NCI-H1930 (cell line): ENCODE data around the gene MROH7.
"Not testable (repeated sequence)": the region's sequence is repeated elsewhere in the genome, so short reads cannot be mapped to it uniquely, and the experiment has no call there.

ENCODE experiments used
- DNase-seq, 2 experiments: peaks; one replicate each; lab custom pipeline; 2025; lab: John Stamatoyannopoulos, UW

MROH7 gene

DNA sequence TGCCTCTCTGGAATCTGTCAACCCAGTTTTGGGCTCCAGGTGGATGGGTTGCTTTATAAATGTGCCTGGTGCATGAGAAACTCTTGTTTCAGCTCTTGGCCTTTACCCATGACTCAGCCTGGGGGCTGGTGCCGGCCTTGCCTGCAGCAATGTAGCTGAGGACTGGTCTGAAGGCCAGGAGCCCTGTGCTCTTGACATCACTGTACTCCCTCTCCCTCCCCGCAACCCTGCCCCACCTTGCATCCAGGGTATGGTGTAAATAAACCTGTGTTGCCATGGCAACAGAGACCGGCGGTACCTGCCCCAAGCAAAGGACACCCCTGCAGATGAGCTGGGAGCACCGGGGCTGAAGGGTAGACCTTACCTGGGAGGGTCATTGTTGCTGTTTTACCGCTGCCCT is 31.5 kb upstream of the MROH7 start:
- DNase-seq: no peak

DNA sequence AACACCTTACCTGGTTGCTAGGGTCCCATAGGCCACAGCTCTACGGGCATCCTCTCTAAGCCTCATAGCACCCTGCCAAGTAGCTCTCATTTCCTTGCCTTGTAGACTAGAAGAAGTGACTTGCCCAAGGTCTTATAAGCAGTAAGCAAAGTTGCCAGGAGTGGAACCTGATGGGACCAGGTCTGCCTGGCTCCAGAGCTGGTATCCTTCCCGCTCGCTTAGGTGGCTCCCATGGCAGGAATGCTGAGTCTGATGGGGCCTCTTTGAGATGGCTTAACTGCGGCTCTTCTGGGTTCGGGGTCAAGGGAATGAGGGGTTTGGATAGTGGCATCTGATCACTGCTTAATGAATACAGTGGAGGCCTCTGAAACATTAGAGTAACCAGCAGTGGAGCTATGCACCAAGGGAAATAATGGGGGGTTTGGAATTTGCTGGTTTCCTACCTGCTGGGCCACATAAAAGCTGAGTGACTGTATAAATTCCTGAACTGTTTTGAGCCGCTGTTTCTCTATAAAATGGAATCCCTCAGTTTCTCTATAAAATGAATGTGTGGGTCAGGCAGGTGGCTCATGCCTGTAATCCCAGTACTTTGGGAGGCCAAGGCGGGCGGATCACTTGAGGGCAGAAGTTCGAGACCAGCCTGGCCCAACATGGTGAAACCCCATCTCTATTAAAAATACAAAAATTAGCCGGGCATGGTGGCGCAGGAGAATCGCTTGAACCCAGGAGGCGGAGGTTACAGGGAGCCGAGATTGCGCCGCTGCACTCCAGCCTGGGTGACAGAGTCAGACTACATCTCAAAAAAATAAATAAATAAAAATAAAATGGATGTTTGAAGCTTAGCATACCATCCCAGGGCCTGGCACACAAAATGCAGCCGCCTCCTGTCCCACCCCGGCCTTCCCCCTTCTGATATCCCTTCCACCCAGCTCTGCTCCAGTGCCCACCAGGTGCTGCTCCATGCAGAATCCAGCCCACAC is 30.7 kb upstream of the MROH7 start:
- no peak for DNase-seq

DNA sequence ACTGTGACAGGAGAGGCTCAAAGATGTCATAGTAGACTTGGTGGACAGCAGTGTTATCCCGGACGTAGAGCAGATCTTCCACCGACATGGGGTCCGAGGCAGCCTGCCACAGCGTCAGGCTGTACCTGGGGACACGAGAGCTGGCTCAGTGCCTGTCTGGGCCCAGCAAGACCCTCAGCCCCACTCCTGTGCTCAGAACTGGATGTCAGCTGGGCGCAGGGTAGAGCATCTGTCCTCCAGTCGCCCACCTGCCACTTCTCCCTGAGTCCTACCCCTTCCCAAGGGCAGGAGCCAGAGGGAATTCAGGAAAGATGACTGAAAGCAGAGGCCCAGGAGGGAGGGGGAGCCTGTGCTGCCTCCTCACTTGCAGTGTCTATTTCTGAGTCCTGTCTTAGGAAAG is 30.0 kb upstream of the MROH7 start:
- DNase-seq: no peak

DNA sequence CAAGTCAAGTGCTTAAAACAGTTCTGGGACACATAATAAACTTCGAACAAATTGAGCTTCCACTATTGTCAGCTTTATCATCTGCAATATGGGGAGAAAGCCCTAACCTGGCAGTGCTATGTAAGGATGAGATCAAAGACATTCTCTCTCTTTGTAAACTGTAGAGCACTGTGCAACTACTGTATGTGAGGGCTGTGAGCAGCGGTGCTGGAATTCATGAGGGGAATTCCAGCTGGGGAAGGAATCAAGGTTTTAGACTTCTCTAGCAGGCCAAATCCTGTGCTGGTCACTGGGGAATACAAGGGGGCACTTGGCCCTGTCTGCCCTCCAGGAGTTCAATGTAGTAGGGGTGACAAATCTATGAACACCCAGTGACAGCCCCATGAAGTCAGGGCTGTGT is 27.6 kb upstream of the MROH7 start:
- no peak for DNase-seq

DNA sequence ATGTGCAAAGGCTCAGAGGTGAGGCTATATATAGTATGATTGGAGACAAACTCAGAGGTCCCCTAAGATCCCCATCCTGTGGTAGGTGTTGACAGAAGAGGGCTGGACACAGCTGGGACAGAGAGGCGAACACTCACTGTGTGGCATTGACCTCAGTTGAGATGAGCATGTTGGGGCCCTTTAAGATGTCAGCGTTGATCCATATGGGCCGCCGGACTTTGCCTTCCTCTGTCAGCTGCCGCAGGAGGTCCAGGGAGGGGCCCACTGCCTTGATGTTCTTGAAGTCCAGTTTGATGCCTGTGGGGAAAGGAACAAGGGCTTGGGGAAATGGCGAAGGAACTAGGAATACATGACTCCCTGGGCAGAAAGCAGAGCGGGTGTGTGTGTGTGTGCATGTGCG is 27.0 kb upstream of the MROH7 start:
- no peak for DNase-seq

DNA sequence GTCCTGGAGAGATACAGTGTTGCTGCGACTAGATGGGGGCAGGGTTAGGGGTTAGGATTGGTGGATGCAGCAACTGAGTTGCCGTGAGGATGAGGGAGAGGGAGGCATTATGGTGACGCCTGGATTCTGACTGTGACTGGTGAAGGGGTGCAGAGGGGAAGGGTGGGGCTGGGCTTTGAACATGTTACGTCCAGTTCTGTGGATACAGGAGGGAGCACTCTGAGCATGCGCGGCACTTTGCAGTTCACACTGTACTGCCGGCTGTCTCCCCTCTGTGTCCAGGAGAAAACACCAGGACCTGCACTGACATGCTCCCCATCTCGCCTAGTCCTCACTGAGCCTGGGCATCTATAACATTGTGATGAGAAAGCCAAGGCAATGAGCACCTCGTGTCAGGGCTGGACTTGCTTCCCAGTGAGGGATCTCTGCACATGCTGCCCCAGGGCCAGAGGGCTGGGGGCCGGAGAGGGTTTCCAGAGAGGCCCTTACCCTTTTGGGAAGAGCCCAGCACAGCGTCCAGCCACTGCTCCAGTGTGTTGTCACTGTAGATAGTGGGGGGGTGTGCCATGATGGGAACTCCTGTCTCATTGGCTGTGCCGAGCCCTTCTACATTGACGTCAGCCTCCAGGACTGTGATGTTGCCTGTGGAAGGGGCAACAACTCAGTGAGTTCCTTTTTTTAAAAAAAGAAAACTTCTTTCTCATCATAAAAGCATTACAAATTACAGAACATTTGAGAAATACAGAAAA is 25.9 kb upstream of the MROH7 start:
- DNase-seq: no peak

DNA sequence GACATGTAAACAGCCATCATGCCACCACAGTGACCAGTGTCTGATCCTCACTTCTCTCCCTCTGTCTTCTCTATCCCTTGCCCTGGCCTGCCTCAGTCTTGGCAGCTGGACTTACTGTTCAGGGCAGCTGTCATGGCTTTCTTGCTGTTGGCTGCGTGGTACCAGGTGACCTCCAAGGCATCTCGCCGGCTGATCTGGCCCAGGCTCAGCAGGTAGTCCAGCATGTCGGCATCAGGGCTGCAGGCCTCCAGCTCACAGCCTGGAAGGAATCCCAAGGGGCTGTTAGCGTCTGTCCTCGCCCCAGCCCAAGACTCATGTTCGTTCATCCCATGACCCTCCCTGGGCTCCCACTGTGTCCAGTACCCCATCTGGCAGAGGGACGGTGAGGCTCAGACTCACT is 21.8 kb upstream of the MROH7 start:
- no peak for DNase-seq

DNA sequence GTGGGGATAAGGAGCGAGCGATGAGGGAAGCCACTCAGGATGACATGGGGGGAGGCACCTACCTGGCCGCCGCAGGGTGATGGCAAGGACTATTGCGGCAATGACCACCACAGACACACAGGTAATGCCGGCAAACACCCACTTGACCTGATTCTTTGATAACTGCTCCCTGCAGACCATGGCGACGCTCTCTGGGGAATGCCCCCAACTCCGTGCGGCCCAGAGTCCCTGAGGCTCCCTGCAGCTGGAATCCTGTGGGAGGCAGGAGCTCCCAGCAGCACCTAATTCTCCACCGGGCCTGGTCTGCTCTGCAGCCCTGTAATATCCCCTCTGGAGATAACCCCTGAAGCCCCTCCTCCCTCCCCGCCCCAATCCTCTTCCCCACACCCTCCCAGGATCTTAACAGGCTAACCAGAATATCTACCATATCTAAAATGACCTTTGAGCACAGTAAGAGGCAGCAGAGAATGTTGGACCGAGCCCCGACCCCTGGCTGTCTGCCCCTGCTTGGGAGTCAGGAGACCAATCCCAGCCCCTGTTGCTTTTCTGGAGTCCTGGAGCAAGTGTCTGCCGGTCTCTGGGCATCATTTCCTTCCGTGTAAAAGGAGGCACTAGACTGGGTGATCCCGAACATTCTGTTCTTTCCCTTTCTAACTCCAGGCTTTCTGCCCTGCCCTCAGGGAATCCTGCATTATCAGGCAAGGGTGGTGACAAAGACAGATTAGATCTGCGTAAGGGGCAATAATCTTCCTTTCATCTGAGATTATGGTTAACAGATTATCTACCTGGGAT is 18.2 kb upstream of the MROH7 start, which contains the start of gene FAM151A:
TSS of gene FAM151A (minus strand) at position 310 of the 792 bp plus-strand sequence. CDS start at position 180, 130 bp downstream.
- DNase-seq: no peak

DNA sequence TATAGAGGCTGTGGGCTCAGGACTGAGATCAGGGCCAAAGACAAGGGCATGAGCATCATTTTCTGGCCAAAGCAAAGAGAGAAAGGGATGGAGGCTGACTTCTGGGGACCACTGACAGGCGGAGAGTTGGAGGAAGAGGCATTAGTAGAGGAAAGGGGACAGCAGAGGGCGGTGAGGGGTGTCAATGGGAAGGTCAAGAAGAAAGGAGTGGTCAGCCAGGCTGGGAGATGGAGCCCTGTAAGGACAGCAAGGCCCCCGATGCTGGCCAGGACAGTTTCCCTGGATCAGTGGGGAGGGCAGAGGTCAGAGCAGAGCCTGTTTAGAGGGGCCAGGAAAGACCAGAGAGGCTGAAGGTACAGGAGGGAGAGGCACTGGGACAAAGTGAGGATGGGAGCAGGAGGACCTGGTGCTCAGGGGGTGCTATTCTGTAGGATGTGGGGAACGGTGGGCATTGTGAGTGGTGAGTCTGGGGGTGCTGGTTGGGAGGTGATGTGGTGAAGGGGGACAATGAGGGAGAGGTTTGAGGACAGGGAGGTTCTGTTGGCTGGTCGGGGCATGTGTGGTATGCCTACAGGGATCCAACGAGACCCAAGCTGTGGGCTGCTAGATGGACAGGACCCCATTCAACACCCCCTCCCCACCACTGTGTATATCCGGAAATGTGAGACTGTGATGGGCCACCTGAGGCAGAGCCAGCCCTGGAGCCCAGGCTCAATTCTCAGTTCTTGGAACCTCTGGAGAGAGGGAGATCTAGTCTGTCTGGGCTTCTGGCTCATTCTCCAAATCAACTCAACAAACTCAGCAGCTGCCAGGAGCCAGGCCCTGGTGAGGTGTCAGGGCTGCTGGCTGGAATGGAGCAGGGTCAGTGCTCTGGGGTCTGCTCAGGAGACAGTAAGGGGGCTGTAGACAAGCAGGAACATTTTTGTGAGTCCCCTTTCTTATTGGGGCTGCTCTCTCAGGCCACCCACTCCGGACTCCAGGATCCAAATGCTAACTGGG is 16.8 kb upstream of the MROH7 start:
- DNase-seq: no peak

DNA sequence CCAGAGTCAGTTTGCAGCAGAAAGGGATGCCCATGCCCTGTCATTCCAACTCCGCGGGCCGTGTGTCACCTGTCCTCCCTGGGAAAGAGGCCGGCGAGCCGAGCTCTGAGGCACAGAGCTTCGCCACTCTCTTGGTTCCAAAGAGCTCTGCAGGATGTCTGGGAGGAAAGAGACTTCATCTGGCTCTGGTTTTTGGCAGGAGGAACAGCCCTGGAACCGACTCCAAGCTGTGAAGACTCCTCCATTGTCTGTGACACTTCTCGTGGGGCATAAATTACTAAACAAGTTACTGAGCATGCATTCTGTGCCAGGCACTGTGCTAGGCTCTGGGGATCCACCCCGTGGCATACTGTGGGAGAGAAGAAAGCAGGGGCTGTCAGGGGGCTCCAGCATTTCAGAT is 14.4 kb upstream of the MROH7 start:
- no peak for DNase-seq

DNA sequence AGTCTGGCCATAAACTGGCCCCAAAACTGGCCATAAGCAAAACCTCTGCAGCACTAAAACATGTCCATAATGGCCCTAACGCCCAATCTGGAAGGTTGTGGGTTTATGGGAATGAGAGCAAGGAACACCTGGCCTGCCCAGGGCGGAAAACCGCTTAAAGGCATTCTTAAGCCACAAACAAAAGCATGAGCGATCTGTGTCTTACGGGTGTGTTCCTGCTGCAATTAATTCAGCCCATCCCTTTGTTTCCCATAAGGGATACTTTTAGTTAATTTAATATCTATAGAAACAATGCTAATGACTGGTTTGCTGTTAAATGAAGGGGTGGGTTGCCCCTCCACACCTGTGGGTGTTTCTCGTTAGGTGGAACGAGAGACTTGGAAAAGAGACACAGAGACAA is 5.8 kb upstream of the MROH7 start:
- not testable (repeated sequence) for DNase-seq

DNA sequence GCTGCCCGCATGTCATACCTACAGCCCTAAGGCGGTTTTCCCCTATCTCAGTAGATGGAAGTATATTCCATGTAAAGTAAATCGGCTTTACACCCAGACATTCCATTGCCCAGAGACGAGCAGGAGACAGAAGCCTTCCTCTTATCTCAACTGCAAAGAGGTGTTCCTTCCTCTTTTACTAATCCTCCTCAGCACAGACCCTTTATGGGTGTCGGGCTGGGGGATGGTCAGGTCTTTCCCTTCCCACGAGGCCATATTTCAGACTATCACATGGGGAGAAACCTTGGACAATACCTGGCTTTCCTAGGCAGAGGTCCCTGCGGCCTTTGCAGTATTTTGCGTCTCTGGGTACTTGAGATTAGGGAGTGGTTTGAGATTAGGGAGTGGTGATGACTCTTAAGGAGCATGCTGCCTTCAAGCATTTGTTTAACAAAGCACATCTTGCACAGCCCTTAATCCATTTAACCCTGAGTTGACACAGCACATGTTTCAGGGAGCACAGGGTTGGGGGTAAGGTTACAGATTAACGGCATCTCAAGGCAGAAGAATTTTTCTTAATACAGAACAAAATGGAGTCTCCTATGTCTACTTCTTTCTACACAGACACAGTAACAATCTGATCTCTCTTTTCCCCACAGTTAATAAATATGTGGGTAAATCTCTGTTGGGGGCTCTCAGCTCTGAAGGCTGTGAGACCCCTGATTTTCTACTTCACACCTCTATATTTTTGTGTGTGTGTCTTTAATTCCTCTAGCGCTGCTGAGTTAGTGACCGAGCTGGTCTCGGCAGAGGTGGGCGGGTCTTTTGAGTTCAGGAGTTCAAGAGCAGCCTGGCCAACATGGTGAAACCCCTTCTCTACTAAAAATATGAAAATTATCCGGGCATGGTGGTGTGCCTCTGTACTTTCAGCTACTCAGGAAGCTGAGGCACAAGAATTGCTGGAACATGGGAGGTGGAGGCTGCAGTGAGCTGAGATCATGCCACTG is 4.8 kb upstream of the MROH7 start:
- DNase-seq: not testable (repeated sequence)

DNA sequence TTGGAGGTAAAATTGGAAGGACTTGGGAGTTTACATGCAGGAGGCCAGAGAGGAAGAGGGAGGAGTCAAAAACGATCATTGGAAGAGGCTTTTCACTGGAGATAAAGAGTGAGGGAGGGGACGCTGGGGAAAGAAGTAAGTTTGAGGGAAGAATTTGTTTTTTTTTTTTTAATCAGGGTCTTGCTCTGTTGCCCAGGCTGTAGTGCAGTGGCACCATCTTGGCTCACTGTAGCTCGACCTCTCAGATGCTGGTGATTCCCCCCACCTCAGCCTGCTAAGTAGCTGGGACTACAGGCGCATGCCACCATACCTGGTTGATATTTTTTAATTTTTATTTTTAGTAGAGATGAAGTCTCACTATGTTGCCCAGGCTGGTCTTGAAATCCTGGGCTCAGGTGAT is 1.2 kb upstream of the MROH7 start:
- no peak for DNase-seq

DNA sequence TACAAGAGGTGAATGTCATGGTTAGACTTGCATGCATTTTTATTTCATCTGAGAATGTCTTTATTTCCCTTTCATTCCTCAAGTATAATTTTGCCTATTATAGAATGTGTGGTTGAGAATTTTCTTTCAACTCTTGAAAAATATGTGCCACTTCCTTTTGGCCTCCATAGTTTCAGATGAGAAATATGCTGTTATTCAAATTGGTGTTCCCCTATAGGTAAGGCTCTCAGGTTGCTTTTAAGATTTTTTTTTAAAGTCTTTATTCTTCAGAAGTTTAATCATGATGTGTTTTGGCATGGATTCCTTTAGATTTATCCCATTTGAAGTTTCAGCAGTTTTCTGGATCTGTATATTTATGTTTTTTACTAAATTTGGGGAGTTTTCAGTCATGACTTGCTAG is 2.1 kb downstream of the MROH7 start:
- DNase-seq: no peak

DNA sequence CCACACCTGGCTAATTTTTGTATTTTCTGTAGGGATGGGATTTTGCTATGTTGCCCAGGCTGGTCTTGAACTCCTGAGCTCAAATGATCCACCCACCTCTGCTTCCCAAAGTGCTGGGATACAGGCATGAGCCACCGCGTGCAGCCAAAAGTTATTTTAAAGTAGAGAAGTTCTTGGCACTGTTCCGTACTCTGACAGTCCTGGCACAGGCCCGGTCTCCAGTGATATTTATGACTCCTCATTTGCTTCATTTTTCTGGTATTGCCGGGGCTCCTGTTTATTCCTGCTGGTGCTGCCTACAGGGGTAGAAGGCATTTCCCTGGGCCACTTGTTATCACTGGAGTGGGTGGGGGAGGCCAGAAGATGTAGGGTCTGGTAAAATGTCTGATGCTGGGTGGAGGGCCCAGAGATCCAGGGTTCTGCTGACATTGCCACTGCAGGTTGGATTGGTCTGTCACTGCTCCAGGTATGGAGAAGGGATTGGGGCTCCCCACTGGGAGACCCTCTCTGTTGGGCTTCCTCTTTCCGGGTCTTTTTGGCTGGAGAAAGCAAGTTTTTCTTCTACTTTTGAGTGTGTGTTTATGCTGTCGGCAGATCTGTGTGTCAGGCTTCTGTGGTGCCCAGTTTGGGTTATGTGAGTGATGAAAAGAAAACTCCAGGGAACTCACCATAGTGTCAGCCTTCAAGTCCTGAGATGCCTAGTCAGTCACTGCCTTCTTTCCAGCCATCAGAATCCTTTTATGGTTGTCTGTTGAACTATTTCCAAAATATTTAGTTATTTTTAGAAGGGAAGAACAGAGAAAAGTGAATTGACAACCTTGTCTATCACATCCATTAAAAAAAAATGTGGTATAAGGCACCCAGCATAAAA is 4.5 kb downstream of the MROH7 start:
- no peak for DNase-seq

DNA sequence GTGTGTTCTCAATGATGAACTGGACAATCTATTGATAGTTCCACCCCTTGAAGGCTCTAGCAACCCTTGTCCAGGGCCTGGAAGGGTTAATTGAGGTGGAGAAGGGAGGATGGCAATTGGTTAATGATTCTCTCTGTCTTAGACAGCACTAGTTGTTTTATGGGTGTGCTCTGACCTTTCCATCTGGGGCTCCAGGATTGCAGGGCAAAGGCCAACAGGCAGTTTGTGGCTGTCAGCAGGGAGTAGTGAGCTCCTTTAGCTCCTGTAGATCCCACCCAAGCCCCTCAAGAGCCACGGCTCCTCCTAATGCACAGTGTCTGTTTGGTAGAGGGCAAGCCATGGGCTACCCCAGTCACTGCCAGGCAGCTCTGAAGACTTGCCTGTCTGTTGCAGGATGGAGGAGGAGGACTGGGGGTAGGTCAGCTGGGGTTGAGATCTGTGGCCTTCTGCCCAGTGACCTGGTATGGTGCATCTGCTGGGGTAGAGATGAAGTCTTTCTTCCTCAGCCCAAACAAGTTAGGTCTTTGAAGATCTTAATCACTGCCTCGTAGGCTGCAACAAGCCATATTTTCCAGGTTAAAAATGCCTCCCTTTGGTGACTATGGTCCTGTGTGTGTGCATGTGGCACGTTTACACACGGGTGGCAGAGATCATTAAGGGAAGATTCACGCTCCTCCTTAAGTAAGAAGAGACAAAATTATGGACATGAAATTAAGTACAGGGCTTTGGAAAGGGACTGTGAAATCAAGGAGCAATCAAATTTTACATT is 7.7 kb downstream of the MROH7 start:
- no peak for DNase-seq

DNA sequence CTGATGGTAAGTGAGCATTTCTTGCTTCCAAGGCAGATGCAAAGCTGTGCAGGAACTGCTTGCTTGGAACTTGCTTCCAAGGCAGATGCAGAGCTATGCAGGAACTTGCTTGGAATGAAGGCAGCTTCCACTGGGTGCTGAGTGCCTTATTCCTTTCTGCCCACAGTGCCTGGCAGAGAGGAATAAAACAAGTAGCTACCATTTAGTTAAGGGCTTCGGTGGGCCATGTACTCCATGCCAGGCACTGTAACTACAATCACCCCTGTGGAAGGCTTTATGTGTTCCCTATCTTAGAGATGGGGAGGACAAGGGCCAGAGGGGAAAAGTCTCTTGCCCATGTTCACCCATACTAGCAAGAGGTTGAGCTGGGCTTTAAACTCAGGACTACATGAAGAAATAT is 8.3 kb downstream of the MROH7 start:
- DNase-seq: no peak

DNA sequence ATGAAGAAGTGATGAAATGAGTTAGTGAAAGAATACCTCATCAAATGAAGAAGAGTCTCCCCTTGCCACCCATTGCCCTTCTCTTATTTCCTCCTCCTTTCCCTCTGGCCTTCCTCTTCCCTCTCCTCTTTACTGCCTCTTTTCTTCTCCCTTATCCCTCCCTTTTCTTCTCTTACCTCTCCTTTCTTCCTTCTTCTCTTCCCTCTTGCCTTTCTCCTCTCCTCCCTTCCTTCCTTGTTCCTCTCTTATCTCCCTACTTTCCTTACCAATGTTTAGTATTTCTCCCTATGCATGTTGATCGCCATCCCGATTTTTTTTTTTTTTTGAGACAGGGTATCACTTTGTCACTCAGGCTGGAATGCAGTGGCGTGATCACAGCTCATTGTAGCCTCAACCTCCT is 8.8 kb downstream of the MROH7 start:
- no peak for DNase-seq
